HepG2 (cell line): Measurements from ENCODE around the gene ROMO1. TPM values are rescaled to one million over a fixed set of nuclear protein-coding genes. Genes with fewer than 3 reads are reported as not detected.

Experiments used
- AHR ChIP-seq: IDR thresholded peaks from 2 replicates; pipeline ENCODE4 v1.6.1; 2018; ENCODE audit warnings: missing genetic modification reagents, missing compliant biosample characterization
- CAMTA2 ChIP-seq: sonication (generic); formaldehyde crosslinking; IDR thresholded peaks from 2 replicates; pipeline ENCODE4 v1.4.0; 2020; ENCODE audit warnings: mild to moderate bottlenecking, missing genetic modification reagents, borderline replicate concordance
- GATAD2A ChIP-seq: IDR thresholded peaks from 2 replicates; pipeline ENCODE4 v1.6.1; 2016
- HNF4A ChIP-seq: sonication (generic); formaldehyde crosslinking; IDR thresholded peaks from 2 replicates; pipeline ENCODE4 v1.4.0; 2020; ENCODE audit warnings: missing genetic modification reagents
- KLF16 ChIP-seq, 2 experiments: sonication (generic) in 1 of 2; formaldehyde crosslinking in 1 of 2; IDR thresholded peaks; 2 replicates each; pipeline versions ENCODE4 v1.6.1 to v1.8.0; 2016 to 2023; ENCODE audit warnings: missing genetic modification reagents in 2 of 2, missing compliant biosample characterization in 1 of 2
- LBX2 ChIP-seq: sonication (generic); formaldehyde crosslinking; IDR thresholded peaks from 2 replicates; pipeline ENCODE4 v1.5.0; 2020; ENCODE audit warnings: missing genetic modification reagents, mild to moderate bottlenecking, borderline replicate concordance
- POLR2A ChIP-seq, 2 experiments: IDR thresholded peaks; 2 replicates each; pipeline ENCODE4 v1.6.1; 2011; ENCODE audit warnings: low read depth in 2 of 2, low read length in 2 of 2, mild to moderate bottlenecking in 1 of 2, moderate library complexity in 1 of 2; ENCODE audit not compliant: insufficient read depth in 1 of 2
- PPARG ChIP-seq: conservative IDR thresholded peaks from 2 replicates; pipeline ENCODE4 v1.6.1; 2016; ENCODE audit warnings: missing biosample characterization, missing genetic modification reagents
- TAF15 ChIP-seq: fragments of 200-400 bp; formaldehyde crosslinking; IDR thresholded peaks from one replicate; pipeline ENCODE4 v1.6.1; 2018; ENCODE audit warnings: mild to moderate bottlenecking, low read depth, low read length; ENCODE audit not compliant: poor library complexity, severe bottlenecking
- XRCC5 ChIP-seq: fragments of 200-400 bp; formaldehyde crosslinking; optimal IDR thresholded peaks from 2 replicates; pipeline ENCODE3; 2017; ENCODE audit warnings: mild to moderate bottlenecking, low read length
- ZBTB7B ChIP-seq: sonication (generic); formaldehyde crosslinking; IDR thresholded peaks from 2 replicates; pipeline ENCODE4 v1.4.0; 2020; ENCODE audit warnings: missing genetic modification reagents
- ZMAT3 ChIP-seq: sonication (generic); formaldehyde crosslinking; conservative IDR thresholded peaks from 2 replicates; pipeline ENCODE4 v1.7.0; 2021; ENCODE audit warnings: missing genetic modification reagents
- ZNF124 ChIP-seq: sonication (generic); formaldehyde crosslinking; IDR thresholded peaks from 2 replicates; pipeline ENCODE4 v1.4.0; 2020; ENCODE audit warnings: missing genetic modification reagents
- ZNF225 ChIP-seq: sonication (generic); formaldehyde crosslinking; IDR thresholded peaks from 2 replicates; pipeline ENCODE4 v1.4.0; 2020; ENCODE audit warnings: mild to moderate bottlenecking, missing genetic modification reagents
- ZNF230 ChIP-seq: sonication (generic); formaldehyde crosslinking; IDR thresholded peaks from 2 replicates; pipeline ENCODE4 v1.4.0; 2020; ENCODE audit warnings: mild to moderate bottlenecking, missing genetic modification reagents
- ZNF251 ChIP-seq: sonication (generic); formaldehyde crosslinking; IDR thresholded peaks from 2 replicates; pipeline ENCODE4 v1.9.0; 2021; ENCODE audit warnings: mild to moderate bottlenecking, missing genetic modification reagents
- ZNF256 ChIP-seq: sonication (generic); formaldehyde crosslinking; conservative IDR thresholded peaks from 2 replicates; pipeline ENCODE4 v1.4.0; 2020; ENCODE audit warnings: missing genetic modification reagents
- ZNF333 ChIP-seq: sonication (generic); formaldehyde crosslinking; IDR thresholded peaks from 2 replicates; pipeline ENCODE4 v1.4.0; 2020; ENCODE audit warnings: mild to moderate bottlenecking, missing genetic modification reagents, borderline replicate concordance
- ZNF382 ChIP-seq: sonication (generic); formaldehyde crosslinking; IDR thresholded peaks from 2 replicates; pipeline ENCODE4 v1.5.0; 2020; ENCODE audit warnings: missing genetic modification reagents, mild to moderate bottlenecking, borderline replicate concordance
- ZNF546 ChIP-seq: sonication (generic); formaldehyde crosslinking; conservative IDR thresholded peaks from 2 replicates; pipeline ENCODE4 v1.8.1; 2023; ENCODE audit warnings: mild to moderate bottlenecking, missing genetic modification reagents
- ZNF549 ChIP-seq: sonication (generic); formaldehyde crosslinking; IDR thresholded peaks from 2 replicates; pipeline ENCODE4 v1.5.0; 2020; ENCODE audit warnings: missing genetic modification reagents
- ZNF614 ChIP-seq: IDR thresholded peaks from 2 replicates; pipeline ENCODE4 v1.6.1; 2018; ENCODE audit warnings: missing biosample characterization, missing genetic modification reagents, inconsistent platforms, borderline replicate concordance
- ZNF724P ChIP-seq: sonication (generic); formaldehyde crosslinking; IDR thresholded peaks from 2 replicates; pipeline ENCODE4 v1.8.0; 2022; ENCODE audit warnings: missing genetic modification reagents, borderline replicate concordance
- ZNF766 ChIP-seq: sonication (generic); formaldehyde crosslinking; IDR thresholded peaks from 2 replicates; pipeline ENCODE4 v1.5.0; 2020; ENCODE audit warnings: missing genetic modification reagents, borderline replicate concordance
- polyA plus RNA-seq, 8 experiments: library from polyadenylated mRNA; depleted of rRNA in 3 of 8; stranded (reverse) in 7 of 8; unstranded in 1 of 8; fragments of >200 nt; fragmentation: Illumina TruSeq in 4 of 8; extraction: Trizol in 4 of 8; gene quantifications; 2 replicates each; pipeline versions ENCODE4 v1.2.1 to v1.2.3, GENCODE V29; 2011 to 2016; ENCODE audit warnings: low read depth in 4 of 8, missing spikeins in 1 of 8, mixed read lengths in 1 of 8; ENCODE audit not compliant: insufficient read depth in 1 of 8
- total RNA-seq, 5 experiments: library from RNA; depleted of rRNA; stranded (reverse); fragments of >200 nt; fragmentation: Illumina TruSeq; extraction: Trizol; gene quantifications; 2 replicates each; pipeline ENCODE4 v1.2.3, GENCODE V29; 2016; ENCODE audit warnings: low read depth in 1 of 5
- TF ChIP-seq, protein P1 (sequence below): sonication (generic); formaldehyde crosslinking; IDR thresholded peaks from 2 replicates; pipeline ENCODE4 v1.5.0; 2020; ENCODE audit warnings: mild to moderate bottlenecking, missing genetic modification reagents

ROMO1 gene
- total and polyA plus RNA-seq, 2 of the 13 experiments (the other 11 are each of a cell fraction or from before 2014, with no cell fraction given): 636 to 755 TPM

DNA sequence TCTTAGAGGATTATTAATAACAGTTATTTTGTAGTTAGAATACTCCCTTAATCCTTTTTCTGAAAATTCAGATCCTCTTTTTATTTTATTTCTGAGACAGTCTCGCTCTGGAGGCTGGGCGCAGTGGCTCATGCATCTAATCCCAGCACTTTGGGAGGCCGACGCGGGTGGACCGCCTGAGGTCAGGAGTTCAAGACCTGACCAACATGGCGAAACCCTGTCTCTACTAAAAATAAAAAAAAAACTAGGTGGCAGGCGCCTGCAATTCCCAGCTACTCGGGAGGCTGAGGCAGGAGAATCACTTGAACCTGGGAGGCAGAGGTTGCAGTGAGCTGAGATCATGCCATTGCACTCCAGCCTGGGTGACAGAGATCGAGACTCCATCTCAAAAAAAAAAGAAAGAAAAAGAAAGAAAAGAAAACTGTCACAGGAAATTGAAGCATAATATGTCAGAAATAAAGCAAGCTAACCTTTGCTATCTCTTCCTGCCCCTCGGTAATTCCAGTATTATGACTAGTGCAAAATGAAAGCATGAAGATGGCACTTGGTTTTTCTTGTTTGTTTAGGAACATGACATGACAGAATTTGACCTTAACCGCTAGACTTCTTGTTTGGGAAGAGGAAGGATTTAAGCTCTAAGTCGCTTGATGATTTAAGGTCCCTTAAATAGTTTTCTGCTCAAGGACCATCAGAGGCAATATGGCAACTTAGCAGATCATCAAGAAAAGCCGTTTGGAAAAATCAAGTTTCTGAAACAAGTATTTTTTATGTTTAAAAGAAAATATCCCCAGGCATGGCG is 44.7 kb downstream of the ROMO1 start (continued):
- TF ChIP-seq, protein P1, sequence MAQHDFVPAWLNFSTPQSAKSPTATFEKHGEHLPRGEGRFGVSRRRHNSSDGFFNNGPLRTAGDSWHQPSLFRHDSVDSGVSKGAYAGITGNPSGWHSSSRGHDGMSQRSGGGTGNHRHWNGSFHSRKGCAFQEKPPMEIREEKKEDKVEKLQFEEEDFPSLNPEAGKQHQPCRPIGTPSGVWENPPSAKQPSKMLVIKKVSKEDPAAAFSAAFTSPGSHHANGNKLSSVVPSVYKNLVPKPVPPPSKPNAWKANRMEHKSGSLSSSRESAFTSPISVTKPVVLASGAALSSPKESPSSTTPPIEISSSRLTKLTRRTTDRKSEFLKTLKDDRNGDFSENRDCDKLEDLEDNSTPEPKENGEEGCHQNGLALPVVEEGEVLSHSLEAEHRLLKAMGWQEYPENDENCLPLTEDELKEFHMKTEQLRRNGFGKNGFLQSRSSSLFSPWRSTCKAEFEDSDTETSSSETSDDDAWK (CRISPR knock-in tag): no peak
- no peak for TF ChIP-seq ZNF382 (CRISPR knock-in tag)
- TF ChIP-seq CAMTA2: no peak
- TF ChIP-seq ZBTB7B (CRISPR knock-in tag): peak; percentile 31; the same call in 1 of the 2 replicates
- TF ChIP-seq ZNF546 (CRISPR knock-in tag): no peak
- no peak for TF ChIP-seq GATAD2A
- no peak for TF ChIP-seq AHR (CRISPR knock-in tag)
- peak in 1 of 2 experiments; percentile 56; a peak in 1 of 4 replicates for TF ChIP-seq KLF16 (CRISPR knock-in tag; IDR thresholded peaks at IDR 0.05)
- TF ChIP-seq ZNF333 (CRISPR knock-in tag): no peak
- TF ChIP-seq ZNF251: no peak
- no peak; the same call in 1 of the 2 replicates for TF ChIP-seq ZNF230
- TF ChIP-seq ZNF549 (CRISPR knock-in tag): no peak; the same call in 1 of the 2 replicates
- TF ChIP-seq TAF15: no peak
- peak; percentile 40; the same call in 1 of the 2 replicates for TF ChIP-seq HNF4A
- no peak for TF ChIP-seq ZMAT3
- TF ChIP-seq POLR2A (IDR thresholded peaks at IDR 0.05; ENCODE audit: insufficient read depth in 1 of 2, low read depth in 2 of 2, low read length in 2 of 2): peak in 1 of 2 experiments; percentile 34; a peak in 2 of 4 replicates
- no peak for TF ChIP-seq ZNF124 (CRISPR knock-in tag)
- TF ChIP-seq ZNF614 (CRISPR knock-in tag): peak; percentile 37; the same call in 1 of the 2 replicates
- no peak for TF ChIP-seq ZNF724P
- no peak for TF ChIP-seq LBX2 (CRISPR knock-in tag)
- no peak for TF ChIP-seq ZNF256
- peak; percentile 37; the same call in 1 of the 2 replicates for TF ChIP-seq PPARG (CRISPR knock-in tag)
- TF ChIP-seq XRCC5: no peak
- TF ChIP-seq ZNF766: peak; percentile 25; the same call in 1 of the 2 replicates
- TF ChIP-seq ZNF225 (CRISPR knock-in tag): no peak
